GM23248 (cell line): Measurements from ENCODE around the gene TGFBR3L.

Source experiments
- EZH2 ChIP-seq: fragments of 200-600 bp; sonication (generic); IDR thresholded peaks from 2 replicates; pipeline ENCODE4 v1.6.1; 2018; ENCODE audit warnings: antibody characterized with exemption, mild to moderate bottlenecking; ENCODE audit not compliant: insufficient read depth, poor library complexity, severe bottlenecking
- EZH2phosphoT487 ChIP-seq: fragments of 200-600 bp; sonication (generic); IDR thresholded peaks from 2 replicates; pipeline ENCODE4 v1.6.1; 2018; ENCODE audit warnings: antibody characterized with exemption, moderate library complexity, mild to moderate bottlenecking, low read depth; ENCODE audit not compliant: insufficient read depth

DNA sequence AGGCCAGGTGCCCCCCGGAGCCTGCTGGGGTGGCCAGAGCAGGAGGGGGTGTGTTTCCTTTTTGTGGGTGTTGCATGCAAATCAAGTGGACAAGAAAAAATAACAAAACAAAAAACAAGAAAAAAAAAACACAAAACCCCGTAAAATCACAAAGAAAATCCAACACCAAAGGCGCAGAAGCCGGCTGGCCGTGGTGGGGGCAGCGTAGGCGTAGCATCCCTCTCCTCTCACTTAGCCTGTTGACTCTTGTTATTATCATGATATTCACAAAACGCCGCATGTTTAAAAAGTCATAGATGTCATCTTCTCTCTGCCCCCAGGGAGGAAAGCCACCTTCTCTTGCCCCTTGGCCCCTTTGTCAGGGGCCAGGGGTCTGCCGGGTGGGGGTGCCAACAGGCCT is 978 bp upstream of the TGFBR3L start:
- TF ChIP-seq EZH2 (no peak), EZH2phosphoT487 (no peak)
